LNCaP clone FGC (cell line): Measurements from ENCODE around the gene HLA-DOB.

Experiments used
- DNase-seq: peaks from one replicate; pipeline ENCODE4 v3.0.0-alpha.2; 2011; ENCODE audit warnings: low read depth
- H3K4me3 ChIP-seq: 2 replicates; pipeline ENCODE4 v1.5.1; 2011; ENCODE audit warnings: mild to moderate bottlenecking, low read depth, low read length, control low read depth
- CTCF ChIP-seq: IDR thresholded peaks from 2 replicates; pipeline ENCODE4 v1.5.1; 2012; ENCODE audit warnings: mild to moderate bottlenecking; ENCODE audit not compliant: control insufficient read depth, insufficient read depth; ENCODE audit errors: extremely low read depth

Gene HLA-DOB

GRCh38 chr6:32816746-32817204, at the start of gene HLA-DOB:
Gene HLA-DOB, minus strand, starts transcription at chr6:32817002. Its CDS starts 51 bp downstream, at chr6:32816951.
- no peak within 1 kb of the TSS for H3K4me3 ChIP-seq
- no peak for TF ChIP-seq CTCF
- DNase-seq, result no peak

- no peak overlapping the region for H3K4me3 ChIP-seq
- DNase-seq, result no peak
- TF ChIP-seq CTCF, result no peak
Measured at GRCh38 chr6:32865724-32866443, 49.1 kb upstream of the HLA-DOB start.

- H3K4me3 ChIP-seq, result no peak overlapping the region
- TF ChIP-seq CTCF, result no peak
- no peak for DNase-seq
Measured at GRCh38 chr6:32862725-32863124, 45.9 kb upstream of the HLA-DOB start.

- no peak for DNase-seq
- no peak overlapping the region for H3K4me3 ChIP-seq
- TF ChIP-seq CTCF, result no peak
Measured at GRCh38 chr6:32860674-32861073, 43.9 kb upstream of the HLA-DOB start.

- DNase-seq, result no peak
- H3K4me3 ChIP-seq, result no peak overlapping the region
- TF ChIP-seq CTCF, result no peak
Measured at GRCh38 chr6:32858194-32858593, 41.4 kb upstream of the HLA-DOB start.

- no peak for TF ChIP-seq CTCF
- no peak overlapping the region for H3K4me3 ChIP-seq
- DNase-seq, result no peak
Measured at GRCh38 chr6:32857156-32857891, 40.5 kb upstream of the HLA-DOB start.
